NCI-H1694 (cell line): Measurements from ENCODE around the gene DRAP1.
"Not testable (repeated sequence)": the region's sequence is repeated elsewhere in the genome, so short reads cannot be mapped to it uniquely, and the experiment has no call there.

Experiments
- DNase-seq: peaks from one replicate; lab custom pipeline; 2025; lab: John Stamatoyannopoulos, UW

The DRAP1 gene

DNA sequence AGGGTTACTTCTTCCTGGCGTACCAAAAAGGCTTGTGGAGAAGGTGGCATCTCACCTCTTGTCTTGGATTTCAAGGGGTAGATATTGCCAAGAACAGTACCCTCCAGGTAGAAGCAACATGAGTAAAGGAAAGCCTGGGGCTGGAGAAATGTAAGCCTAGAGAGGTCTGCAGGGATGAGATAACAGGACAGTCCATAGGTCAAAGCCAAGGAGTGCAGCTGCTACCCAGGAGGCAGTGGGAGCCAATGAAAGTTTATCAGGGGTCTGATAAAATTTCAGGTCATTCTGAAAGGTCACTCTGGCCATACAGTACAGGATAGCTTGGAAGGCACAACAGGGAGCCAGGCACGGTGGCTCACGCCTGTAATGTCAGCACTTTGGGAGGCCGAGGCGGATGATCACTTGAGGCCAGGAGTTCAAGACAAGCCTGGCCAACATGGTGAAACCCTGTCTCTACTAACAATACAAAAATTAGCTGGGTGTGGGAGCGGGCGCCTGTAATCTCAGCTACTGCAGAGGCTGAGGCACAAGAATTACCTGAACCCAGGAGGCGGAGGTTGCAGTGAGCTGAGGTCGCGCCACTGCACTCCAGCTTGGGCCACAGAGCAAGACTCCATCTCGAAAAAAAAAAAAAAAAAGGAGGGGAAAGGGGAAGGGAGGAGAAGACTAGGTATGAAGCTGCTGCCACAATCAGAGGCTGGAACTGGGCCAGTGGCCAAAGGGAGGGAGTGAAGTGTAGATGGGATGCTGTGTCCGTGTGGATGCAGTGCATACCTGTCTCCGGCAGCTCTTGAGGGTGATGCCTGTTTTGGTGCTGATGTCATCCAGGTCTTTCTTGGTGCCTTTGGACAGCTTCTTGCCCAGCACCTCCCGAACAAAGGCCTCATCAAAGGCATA lies 32.2 kb upstream of the DRAP1 start:
- DNase-seq: no peak

GRCh38 chr11:65887723-65888162 lies 31.5 kb upstream of the DRAP1 start:
- no peak for DNase-seq

DNA sequence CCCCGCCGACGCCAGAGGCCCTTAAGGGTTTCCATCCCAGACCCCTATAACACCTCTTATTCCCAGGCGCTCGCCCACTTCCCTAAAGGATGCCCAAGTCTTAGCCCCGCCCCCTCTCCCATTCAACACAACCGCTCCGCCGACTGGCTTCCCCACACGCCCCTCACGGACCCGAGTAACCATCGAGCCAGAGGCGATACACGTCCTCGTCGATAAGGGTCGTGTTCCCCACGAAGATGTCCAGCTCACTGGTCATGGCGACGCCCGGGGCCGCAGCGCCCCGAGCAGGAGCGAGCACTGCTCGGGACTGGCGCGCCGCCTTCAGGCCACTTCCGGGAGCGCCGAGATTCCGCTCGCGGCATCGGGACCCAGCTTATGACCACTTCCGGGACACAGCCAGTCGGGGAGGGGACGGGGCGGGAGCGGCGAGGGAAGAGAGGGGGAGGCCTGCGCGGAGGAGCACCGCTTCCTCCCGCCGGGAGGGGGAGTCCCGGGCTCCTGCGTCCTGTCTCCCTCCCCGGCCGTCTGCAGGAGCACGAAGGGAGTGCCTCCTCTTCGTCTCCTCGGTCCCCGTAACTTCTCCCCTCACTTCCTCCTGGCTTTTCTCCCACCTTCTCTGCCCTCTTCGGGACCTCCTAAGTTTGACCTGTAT lies 30.9 kb upstream of the DRAP1 start, which contains the start of gene FIBP:
TSS of gene FIBP (minus strand) at position 309 of the 652 bp plus-strand sequence. CDS start at position 256, 53 bp downstream.
- peak; percentile 83 for DNase-seq

- DNase-seq: peak; percentile 90
These were observed 28.7 kb upstream of the DRAP1 start, which contains the start of gene CCDC85B for GRCh38 chr11:65890324-65891218. TSS of gene CCDC85B (plus strand) at chr11:65890673. CDS start at chr11:65890784, 111 bp downstream.

DNA sequence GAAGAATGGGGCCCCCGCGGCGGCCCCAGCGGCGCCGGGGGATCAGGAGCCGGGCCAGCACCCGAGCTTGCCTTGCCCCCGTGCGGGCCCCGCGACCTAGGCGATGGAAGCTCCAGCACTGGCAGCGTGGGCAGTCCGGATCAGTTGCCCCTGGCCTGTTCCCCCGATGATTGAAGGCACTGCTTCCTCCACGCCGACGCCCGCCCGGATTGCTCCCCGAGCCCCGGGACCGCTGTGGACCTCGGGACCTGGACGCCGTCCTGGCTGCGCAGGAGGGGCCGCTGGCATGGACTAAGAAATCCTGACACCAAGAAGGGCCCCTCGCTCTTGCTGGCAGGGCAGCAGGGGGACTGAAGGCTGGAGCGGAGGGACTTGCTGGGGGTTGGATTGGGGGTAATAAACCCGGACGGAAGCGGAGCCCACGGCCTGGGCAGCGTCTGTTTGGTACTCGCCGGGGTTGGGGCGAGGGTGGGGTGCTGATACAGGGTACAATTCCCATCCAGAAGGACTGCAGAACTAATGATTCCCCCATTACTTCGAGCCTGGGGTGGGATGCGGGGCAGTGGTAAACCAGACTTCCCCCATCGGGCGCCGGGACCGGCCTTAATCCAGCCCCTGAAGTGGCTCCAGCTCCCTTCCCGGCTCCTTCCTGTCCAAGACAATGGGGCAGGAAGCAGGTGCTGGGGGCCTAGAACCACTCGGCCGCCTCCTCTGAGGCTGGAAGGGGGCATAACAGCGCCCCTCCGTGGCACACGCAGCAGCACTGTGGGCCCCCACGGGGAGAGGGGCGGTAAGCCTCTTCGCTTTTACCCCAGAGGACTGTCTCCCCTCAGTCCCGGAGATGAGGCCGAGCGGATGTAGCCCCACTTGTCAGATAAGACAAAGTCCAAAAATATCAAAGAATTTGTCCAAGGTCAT lies 27.7 kb upstream of the DRAP1 start:
- no peak for DNase-seq

DNA sequence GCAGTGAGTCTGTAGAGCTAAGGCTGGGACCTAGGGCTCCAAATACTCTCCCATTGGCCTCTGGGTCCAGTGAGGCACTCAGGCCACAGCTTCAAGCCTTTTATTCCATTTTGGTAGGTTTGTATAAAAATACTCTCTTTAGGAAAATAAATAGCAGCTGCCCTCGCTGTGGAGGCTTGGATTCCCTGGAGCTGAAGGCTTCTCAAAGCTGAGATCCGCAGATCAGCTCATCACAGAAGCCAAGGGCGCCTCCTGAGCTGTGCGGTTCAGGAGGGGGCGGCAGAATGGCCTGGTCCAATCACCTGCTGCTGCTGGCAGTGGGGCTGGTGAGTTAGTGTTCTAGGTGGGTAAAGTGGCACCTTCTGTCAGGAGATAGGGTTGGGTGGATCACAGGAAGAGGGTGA lies 27.1 kb upstream of the DRAP1 start:
- not testable (repeated sequence) for DNase-seq

- DNase-seq: no peak
These were observed 26.4 kb upstream of the DRAP1 start for GRCh38 chr11:65892661-65893317.

- DNase-seq: no peak
These were observed 25.1 kb upstream of the DRAP1 start for GRCh38 chr11:65894034-65894591.

DNA sequence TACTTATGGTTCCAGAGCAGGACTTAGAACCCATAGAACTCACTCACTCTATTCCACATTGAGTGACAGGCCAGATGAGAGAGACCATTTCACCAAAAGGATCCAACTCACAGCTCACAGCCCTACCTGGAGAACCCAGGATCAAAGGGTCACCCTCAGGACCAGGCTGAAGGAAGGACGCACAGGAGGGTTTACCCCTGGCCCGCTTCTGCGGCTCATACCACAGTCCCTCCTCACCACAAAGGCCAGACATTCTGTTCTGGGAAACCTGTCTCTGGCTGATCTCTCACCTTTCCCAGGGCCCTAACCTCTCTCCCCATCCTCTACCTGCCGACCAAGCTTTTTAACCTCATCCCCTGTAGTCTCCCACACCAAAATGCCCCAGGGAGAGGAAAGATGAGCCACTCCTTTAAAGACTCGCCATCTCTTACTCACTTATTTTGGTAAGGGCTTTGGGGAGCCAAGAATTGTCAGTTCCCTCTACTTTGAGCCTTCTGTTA lies 23.7 kb upstream of the DRAP1 start:
- DNase-seq: no peak

DNA sequence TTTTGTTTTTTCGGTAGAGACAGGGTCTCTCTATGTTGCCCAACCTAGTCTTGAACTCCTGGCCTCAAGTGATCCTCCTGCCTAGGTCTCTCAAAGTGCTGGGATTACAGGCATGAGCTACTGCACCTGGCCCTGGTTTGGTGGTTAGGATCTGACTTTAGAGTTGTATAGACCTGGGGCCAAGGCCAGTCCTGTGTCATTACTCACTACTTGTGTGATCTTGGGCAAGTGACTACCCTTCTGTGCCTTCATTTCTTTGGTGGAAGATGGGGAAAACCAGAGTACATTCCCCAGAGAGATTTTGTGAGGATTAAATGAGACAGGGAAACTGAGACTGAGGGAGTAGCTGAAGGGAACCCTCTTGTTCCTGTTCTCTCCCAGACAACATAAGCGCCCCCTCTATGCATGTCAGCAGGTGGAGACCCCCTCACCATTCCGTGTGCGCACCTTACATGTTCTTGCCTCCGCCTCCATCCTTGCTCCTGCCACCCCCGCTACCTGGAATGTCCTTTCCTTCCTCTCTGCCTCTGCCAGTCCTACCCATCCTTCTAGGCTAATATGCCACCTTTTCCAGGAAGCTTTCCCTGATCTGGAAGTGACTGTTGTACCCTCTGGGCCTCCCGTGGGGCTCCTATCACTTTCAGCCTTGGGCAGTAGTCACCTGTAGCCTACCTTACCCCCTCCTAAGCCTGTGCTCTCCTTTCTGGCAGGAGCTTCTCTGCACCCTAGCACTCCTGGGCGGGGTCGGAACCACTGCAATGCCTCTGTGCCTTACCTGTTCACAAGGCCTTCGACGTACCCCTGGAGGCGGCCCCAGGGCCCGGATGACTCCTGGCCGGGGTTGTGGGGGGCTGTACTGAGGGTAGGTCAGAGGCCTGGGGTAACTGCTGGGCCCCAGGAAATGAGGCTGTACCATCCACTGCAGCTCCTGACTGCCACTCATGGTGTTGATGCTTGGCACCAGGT lies 22.9 kb upstream of the DRAP1 start:
- DNase-seq: no peak

DNA sequence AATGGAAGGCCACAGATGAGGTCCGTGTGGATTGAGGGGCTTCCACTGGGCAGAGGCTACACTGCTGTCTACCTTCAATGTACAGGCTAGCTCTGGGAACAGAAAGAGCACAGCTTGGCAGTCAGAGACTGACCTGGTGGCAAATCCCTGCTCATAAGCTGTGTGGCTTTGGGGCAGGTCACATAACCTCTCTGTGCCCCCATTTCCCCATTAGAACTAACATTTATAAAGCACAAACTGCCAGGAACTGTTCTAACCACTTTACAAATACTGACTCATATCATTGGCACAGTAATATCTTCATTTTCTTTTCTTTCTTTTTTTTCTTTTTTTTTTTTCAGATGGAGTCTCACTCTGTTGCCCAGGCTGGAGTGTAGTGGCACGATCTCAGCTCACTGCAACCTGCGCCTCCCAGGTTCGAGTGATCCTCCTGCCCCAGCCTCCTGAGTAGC lies 22.2 kb upstream of the DRAP1 start:
- no peak for DNase-seq

GRCh38 chr11:65898656-65899355 lies 20.4 kb upstream of the DRAP1 start:
- no peak for DNase-seq

- no peak for DNase-seq
These were observed 19.7 kb upstream of the DRAP1 start for GRCh38 chr11:65899356-65900124.

- no peak for DNase-seq
These were observed 18.9 kb upstream of the DRAP1 start, which contains the start of gene FOSL1 for GRCh38 chr11:65900125-65900898. TSS of gene FOSL1 (minus strand) at chr11:65900388. CDS start at chr11:65900339, 49 bp downstream.

- no peak for DNase-seq
These were observed 18.4 kb upstream of the DRAP1 start for GRCh38 chr11:65900899-65901180.

DNA sequence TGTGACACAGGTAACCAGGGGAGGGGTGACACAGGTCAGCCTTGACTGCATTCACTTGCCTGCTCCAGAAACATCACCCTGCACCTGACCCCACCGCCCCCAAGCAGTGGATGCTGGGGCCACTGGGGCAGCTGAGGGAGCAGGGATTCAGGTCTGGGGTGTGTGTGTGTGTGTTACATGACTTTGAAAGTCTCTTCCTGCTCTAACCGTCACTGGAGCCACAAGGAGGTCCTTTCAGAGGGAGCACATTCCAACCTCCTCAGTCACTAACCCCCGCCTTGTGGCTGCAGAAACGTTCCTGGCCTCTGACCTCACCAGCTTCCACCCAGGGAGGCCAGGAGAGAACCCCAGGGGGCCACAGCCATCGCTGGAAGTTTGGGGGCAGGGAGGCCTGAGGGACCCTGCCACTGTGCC lies 16.2 kb upstream of the DRAP1 start:
- no peak for DNase-seq
